ENCODE data around the gene KRT85. TPM values are rescaled to one million over a fixed set of nuclear protein-coding genes. Genes with fewer than 3 reads are reported as not detected.

The KRT85 gene
- total RNA-seq, 5 donors from 2014 or later (not counting 1 experiment from before 2014, with no cell fraction given) = not detected

- no peak overlapping the region for H3K4me3 Mint-ChIP-seq
- peak in 1 of 4 experiments; percentile 17 for ATAC-seq (replicated peaks in 1 of 4)
- peak in 3 of 35 experiments; percentile 5 to 34 (median 6) for DNase-seq
- Histone ChIP-seq H3K4me1 (ENCODE audit: control insufficient read depth in 1 of 2, extremely low read depth in 1 of 2, insufficient read depth in 2 of 2, low read length in 2 of 2) (no peaks in the 10 kb centered on the region), H3K27me3 (replicated peaks in 1 of 2; ENCODE audit: control insufficient read depth in 2 of 2, extremely low read depth in 1 of 2, insufficient read depth in 2 of 2, low read length in 1 of 2) (peaks cover 3 to 43% of the 10 kb centered on the region in 2 experiments), H3K27ac (ENCODE audit: low read length) (no peak overlapping the region), H3K9me3 (no peaks in the 10 kb centered on the region), H3K4me3 (ENCODE audit: control insufficient read depth in 1 of 2, extremely low read depth in 1 of 2, low read length in 1 of 2) (no peak overlapping the region), H3K36me3 (ENCODE audit: control insufficient read depth in 2 of 2, extremely low read depth in 1 of 2, insufficient read depth in 1 of 2, low read length in 1 of 2) (no peaks in the 10 kb centered on the region)
- H3K27ac Mint-ChIP-seq = no peak overlapping the region
- 86% methylated on average over 2 of the region's 11 CpGs for WGBS (ENCODE audit: insufficient coverage)
- no peaks in the 10 kb centered on the region for H3K4me1 Mint-ChIP-seq
- H3K27me3 Mint-ChIP-seq = peaks cover 13 to 14% of the 10 kb centered on the region in 2 donors
- no peaks in the 10 kb centered on the region for H3K9me3 Mint-ChIP-seq
- ChIA-PET POLR2A (no interaction called here), CTCF (no interaction called here)
- H3K36me3 Mint-ChIP-seq = no peaks in the 10 kb centered on the region
These were observed 23.7 kb upstream of the KRT85 start for GRCh38 chr12:52390739-52391617.

GRCh38 chr12:52389313-52390207 lies 22.3 kb upstream of the KRT85 start:
- Mint-ChIP-seq H3K27me3 (peaks cover 12 to 13% of the 10 kb centered on the region in 2 donors), H3K27ac (no peak overlapping the region), H3K4me1 (no peaks in the 10 kb centered on the region), H3K9me3 (no peaks in the 10 kb centered on the region), H3K4me3 (no peak overlapping the region), H3K36me3 (no peaks in the 10 kb centered on the region)
- no peak for DNase-seq
- no peaks in the 10 kb centered on the region for H3K36me3 ChIP-seq (ENCODE audit: control insufficient read depth in 2 of 2, extremely low read depth in 1 of 2, insufficient read depth in 1 of 2, low read length in 1 of 2)
- H3K27ac ChIP-seq (ENCODE audit: low read length) = no peak overlapping the region
- peaks cover 3 to 32% of the 10 kb centered on the region in 2 experiments for H3K27me3 ChIP-seq (replicated peaks in 1 of 2; ENCODE audit: control insufficient read depth in 2 of 2, extremely low read depth in 1 of 2, insufficient read depth in 2 of 2, low read length in 1 of 2)
- no peaks in the 10 kb centered on the region for H3K4me1 ChIP-seq (ENCODE audit: control insufficient read depth in 1 of 2, extremely low read depth in 1 of 2, insufficient read depth in 2 of 2, low read length in 2 of 2)
- no peak for ATAC-seq (replicated peaks in 1 of 4)
- CTCF ChIA-PET = no interaction called here
- POLR2A ChIA-PET = no interaction called here
- 46% methylated on average over 6 of the region's 9 CpGs for WGBS (ENCODE audit: insufficient coverage)
- no peaks in the 10 kb centered on the region for H3K9me3 ChIP-seq
- no peak overlapping the region for H3K4me3 ChIP-seq (ENCODE audit: control insufficient read depth in 1 of 2, extremely low read depth in 1 of 2, low read length in 1 of 2)

GRCh38 chr12:52387859-52388258 lies 20.6 kb upstream of the KRT85 start:
- H3K9me3 Mint-ChIP-seq = no peaks in the 10 kb centered on the region
- ATAC-seq (replicated peaks in 1 of 4) = no peak
- no peaks in the 10 kb centered on the region for H3K36me3 ChIP-seq (ENCODE audit: control insufficient read depth in 2 of 2, extremely low read depth in 1 of 2, insufficient read depth in 1 of 2, low read length in 1 of 2)
- H3K27me3 Mint-ChIP-seq = peaks cover 8 to 10% of the 10 kb centered on the region in 2 donors
- H3K27ac ChIP-seq (ENCODE audit: low read length) = no peak overlapping the region
- DNase-seq = no peak
- 69% methylated on average over 2 of the region's 2 CpGs for WGBS (ENCODE audit: insufficient coverage)
- peaks cover 4 to 10% (median 4%) of the 10 kb centered on the region in 3 donors for H3K4me1 Mint-ChIP-seq
- no peak overlapping the region for H3K4me3 ChIP-seq (ENCODE audit: control insufficient read depth in 1 of 2, extremely low read depth in 1 of 2, low read length in 1 of 2)
- no peak overlapping the region for H3K4me3 Mint-ChIP-seq
- H3K4me1 ChIP-seq (ENCODE audit: control insufficient read depth in 1 of 2, extremely low read depth in 1 of 2, insufficient read depth in 2 of 2, low read length in 2 of 2) = peaks cover 2 to 8% of the 10 kb centered on the region in 2 experiments
- POLR2A ChIA-PET = no interaction called here
- CTCF ChIA-PET = no interaction called here
- H3K27me3 ChIP-seq (replicated peaks in 1 of 2; ENCODE audit: control insufficient read depth in 2 of 2, extremely low read depth in 1 of 2, insufficient read depth in 2 of 2, low read length in 1 of 2) = peaks cover 3 to 27% of the 10 kb centered on the region in 2 experiments
- H3K36me3 Mint-ChIP-seq = no peaks in the 10 kb centered on the region
- no peak overlapping the region for H3K27ac Mint-ChIP-seq
- H3K9me3 ChIP-seq = no peaks in the 10 kb centered on the region

GRCh38 chr12:52385226-52385702 lies 18.0 kb upstream of the KRT85 start, which contains the start of gene KRT84:
TSS of gene KRT84 (minus strand) at chr12:52385652. CDS start at chr12:52385585, 67 bp downstream.
- H3K27ac ChIP-seq (ENCODE audit: low read length) = no peak within 1 kb of the TSS
- DNase-seq (no peak), ATAC-seq (replicated peaks in 1 of 4) (no peak)
- Mint-ChIP-seq H3K9me3 (no peaks in the 10 kb centered on the region), H3K27me3 (peaks cover 6 to 9% of the 10 kb centered on the region in 2 donors), H3K4me1 (peaks cover 9 to 14% (median 10%) of the 10 kb centered on the region in 3 donors), H3K4me3 (no peak within 1 kb of the TSS), H3K27ac (no peak within 1 kb of the TSS), H3K36me3 (no peaks in the 10 kb centered on the region)
- peaks cover 4 to 14% of the 10 kb centered on the region in 2 experiments for H3K4me1 ChIP-seq (ENCODE audit: control insufficient read depth in 1 of 2, extremely low read depth in 1 of 2, insufficient read depth in 2 of 2, low read length in 2 of 2)
- H3K36me3 ChIP-seq (ENCODE audit: control insufficient read depth in 2 of 2, extremely low read depth in 1 of 2, insufficient read depth in 1 of 2, low read length in 1 of 2) = no peaks in the 10 kb centered on the region
- H3K9me3 ChIP-seq = no peaks in the 10 kb centered on the region
- POLR2A ChIA-PET = no interaction called here
- H3K27me3 ChIP-seq (replicated peaks in 1 of 2; ENCODE audit: control insufficient read depth in 2 of 2, extremely low read depth in 1 of 2, insufficient read depth in 2 of 2, low read length in 1 of 2) = peaks cover 3 to 18% of the 10 kb centered on the region in 2 experiments
- CTCF ChIA-PET = no interaction called here
- H3K4me3 ChIP-seq (ENCODE audit: control insufficient read depth in 1 of 2, extremely low read depth in 1 of 2, low read length in 1 of 2) = no peak within 1 kb of the TSS
- WGBS (ENCODE audit: insufficient coverage) = 93% methylated on average over 9 of the region's 11 CpGs

- Mint-ChIP-seq H3K4me1 (peaks cover 9 to 14% (median 10%) of the 10 kb centered on the region in 3 donors), H3K27me3 (peaks cover 0 to 3% of the 10 kb centered on the region in 2 donors), H3K4me3 (no peak overlapping the region), H3K9me3 (no peaks in the 10 kb centered on the region), H3K36me3 (no peaks in the 10 kb centered on the region), H3K27ac (no peak overlapping the region)
- Histone ChIP-seq H3K27ac (ENCODE audit: low read length) (no peak overlapping the region), H3K4me1 (ENCODE audit: control insufficient read depth in 1 of 2, extremely low read depth in 1 of 2, insufficient read depth in 2 of 2, low read length in 2 of 2) (peaks cover 4 to 14% of the 10 kb centered on the region in 2 experiments), H3K27me3 (replicated peaks in 1 of 2; ENCODE audit: control insufficient read depth in 2 of 2, extremely low read depth in 1 of 2, insufficient read depth in 2 of 2, low read length in 1 of 2) (peaks cover 3 to 6% of the 10 kb centered on the region in 2 experiments), H3K4me3 (ENCODE audit: control insufficient read depth in 1 of 2, extremely low read depth in 1 of 2, low read length in 1 of 2) (no peak overlapping the region), H3K36me3 (ENCODE audit: control insufficient read depth in 2 of 2, extremely low read depth in 1 of 2, insufficient read depth in 1 of 2, low read length in 1 of 2) (no peaks in the 10 kb centered on the region), H3K9me3 (no peaks in the 10 kb centered on the region)
- WGBS (ENCODE audit: insufficient coverage) = 80% methylated on average over 3 of the region's 3 CpGs
- ATAC-seq (replicated peaks in 1 of 4) (no peak), DNase-seq (no peak)
- POLR2A ChIA-PET = no interaction called here
- CTCF ChIA-PET = no interaction called here
These were observed 16.1 kb upstream of the KRT85 start for GRCh38 chr12:52383331-52383730.

GRCh38 chr12:52382854-52383253 lies 15.6 kb upstream of the KRT85 start:
- H3K4me3 Mint-ChIP-seq = peak overlapping the region in 1 of 3 donors; percentile 9
- Histone ChIP-seq H3K36me3 (ENCODE audit: control insufficient read depth in 2 of 2, extremely low read depth in 1 of 2, insufficient read depth in 1 of 2, low read length in 1 of 2) (no peaks in the 10 kb centered on the region), H3K9me3 (no peaks in the 10 kb centered on the region), H3K4me3 (ENCODE audit: control insufficient read depth in 1 of 2, extremely low read depth in 1 of 2, low read length in 1 of 2) (no peak overlapping the region), H3K27ac (ENCODE audit: low read length) (no peak overlapping the region), H3K4me1 (ENCODE audit: control insufficient read depth in 1 of 2, extremely low read depth in 1 of 2, insufficient read depth in 2 of 2, low read length in 2 of 2) (peaks cover 4 to 14% of the 10 kb centered on the region in 2 experiments), H3K27me3 (replicated peaks in 1 of 2; ENCODE audit: control insufficient read depth in 2 of 2, extremely low read depth in 1 of 2, insufficient read depth in 2 of 2, low read length in 1 of 2) (peaks cover 2 to 8% of the 10 kb centered on the region in 2 experiments)
- H3K36me3 Mint-ChIP-seq = no peaks in the 10 kb centered on the region
- ChIA-PET POLR2A (no interaction called here), CTCF (no interaction called here)
- no CpG with 5 or more reads among the region's 2 CpGs for WGBS (ENCODE audit: insufficient coverage)
- H3K27me3 Mint-ChIP-seq = peaks cover 0 to 3% of the 10 kb centered on the region in 2 donors
- ATAC-seq (replicated peaks in 1 of 4) (peak; percentile 45 to 75 (median 72)), DNase-seq (peak in 1 of 35 experiments; percentile 22)
- no peak overlapping the region for H3K27ac Mint-ChIP-seq
- H3K4me1 Mint-ChIP-seq = peaks cover 9 to 14% (median 10%) of the 10 kb centered on the region in 3 donors
- no peaks in the 10 kb centered on the region for H3K9me3 Mint-ChIP-seq
